ENCODE results near the gene RGS9.
A peak's percentile ranks its signal among the peaks of the same experiment; 100 is the strongest.
"Not testable (repeated sequence)": the region's sequence is repeated elsewhere in the genome, so short reads cannot be mapped to it uniquely, and the experiment has no call there.

The RGS9 gene

DNA sequence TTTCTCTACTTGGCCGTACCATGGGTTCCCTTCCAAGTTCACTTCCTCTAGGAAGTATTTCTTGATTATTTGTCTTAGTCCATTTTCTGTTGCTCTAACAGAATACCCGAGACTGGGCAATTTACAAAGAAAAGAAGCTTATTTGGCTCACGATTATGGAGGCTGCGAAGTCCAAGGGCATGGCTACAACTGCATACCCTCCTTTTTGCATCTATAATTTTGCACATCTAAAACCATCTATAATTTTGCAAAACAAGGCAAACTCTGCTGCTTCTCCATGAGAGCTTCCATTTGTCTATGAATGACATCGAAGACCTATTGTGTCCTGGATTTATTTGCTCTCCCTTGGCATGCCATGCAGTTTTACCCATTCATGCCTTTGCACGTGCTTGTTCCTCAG, 27.6 kb upstream of the RGS9 start:
- no peak overlapping the region for H3K4me3 ChIP-seq (ENCODE audit: low read depth in 1 of 5, low read length in 5 of 5)
- H3K27ac ChIP-seq (ENCODE audit: low read depth, low read length), result no peak overlapping the region
- no peaks in the 10 kb centered on the region for H3K36me3 ChIP-seq (ENCODE audit: control insufficient read depth in 5 of 5, insufficient read depth in 5 of 5, low read length in 5 of 5)
- H3K4me1 ChIP-seq (ENCODE audit: control insufficient read depth in 5 of 5, insufficient read depth in 5 of 5, low read length in 5 of 5), result peaks cover 3 to 24% (median 13%) of the 10 kb centered on the region in 5 donors
- no peaks in the 10 kb centered on the region for H3K27me3 ChIP-seq (ENCODE audit: control insufficient read depth in 5 of 5, insufficient read depth in 4 of 5, low read length in 5 of 5)
- peaks cover 0 to 3% (median 0%) of the 10 kb centered on the region in 5 donors for H3K9me3 ChIP-seq (ENCODE audit: control insufficient read depth in 5 of 5, low read length in 5 of 5)
- H3K9ac ChIP-seq (ENCODE audit: low read length in 5 of 5), result no peak overlapping the region

GRCh38 chr17:65109990-65110680, 27.0 kb upstream of the RGS9 start:
- Histone ChIP-seq H3K9ac (ENCODE audit: low read length in 5 of 5) (no peak overlapping the region), H3K27ac (ENCODE audit: low read depth, low read length) (no peak overlapping the region), H3K36me3 (ENCODE audit: control insufficient read depth in 5 of 5, insufficient read depth in 5 of 5, low read length in 5 of 5) (no peaks in the 10 kb centered on the region), H3K27me3 (ENCODE audit: control insufficient read depth in 5 of 5, insufficient read depth in 4 of 5, low read length in 5 of 5) (no peaks in the 10 kb centered on the region), H3K4me3 (ENCODE audit: low read depth in 1 of 5, low read length in 5 of 5) (no peak overlapping the region), H3K9me3 (ENCODE audit: control insufficient read depth in 5 of 5, low read length in 5 of 5) (peaks cover 0 to 3% (median 0%) of the 10 kb centered on the region in 5 donors), H3K4me1 (ENCODE audit: control insufficient read depth in 5 of 5, insufficient read depth in 5 of 5, low read length in 5 of 5) (peaks cover 3 to 19% (median 13%) of the 10 kb centered on the region in 5 donors)

- Histone ChIP-seq H3K9ac (ENCODE audit: low read length in 5 of 5) (no peak overlapping the region), H3K36me3 (ENCODE audit: control insufficient read depth in 5 of 5, insufficient read depth in 5 of 5, low read length in 5 of 5) (no peaks in the 10 kb centered on the region), H3K27ac (ENCODE audit: low read depth, low read length) (no peak overlapping the region), H3K4me3 (ENCODE audit: low read depth in 1 of 5, low read length in 5 of 5) (no peak overlapping the region), H3K9me3 (ENCODE audit: control insufficient read depth in 5 of 5, low read length in 5 of 5) (no peaks in the 10 kb centered on the region), H3K4me1 (ENCODE audit: control insufficient read depth in 5 of 5, insufficient read depth in 5 of 5, low read length in 5 of 5) (no peaks in the 10 kb centered on the region), H3K27me3 (ENCODE audit: control insufficient read depth in 5 of 5, insufficient read depth in 4 of 5, low read length in 5 of 5) (no peaks in the 10 kb centered on the region)
Measured at GRCh38 chr17:65115839-65116238, 21.3 kb upstream of the RGS9 start.

DNA sequence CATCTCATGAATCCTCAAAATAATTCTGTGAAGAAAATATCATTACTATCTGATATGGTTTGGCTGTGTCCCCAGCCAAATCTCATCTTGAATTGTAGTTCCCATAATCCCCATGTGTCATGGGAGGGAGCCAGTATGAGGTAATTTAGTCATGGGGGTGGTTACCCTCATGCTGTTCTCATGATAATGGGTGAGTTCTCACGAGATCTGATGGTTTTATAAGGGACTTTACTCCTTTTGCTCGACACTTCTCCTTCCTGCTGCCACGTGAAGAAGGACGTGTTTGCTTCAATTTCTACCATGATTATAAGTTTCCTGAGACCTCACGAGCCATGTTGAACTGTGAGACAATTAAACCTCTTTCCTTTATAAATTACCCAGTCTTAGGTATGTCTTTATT, 20.7 kb upstream of the RGS9 start:
- not testable (repeated sequence) for H3K4me1 ChIP-seq (ENCODE audit: control insufficient read depth in 5 of 5, insufficient read depth in 5 of 5, low read length in 5 of 5); H3K9me3 ChIP-seq (ENCODE audit: control insufficient read depth in 5 of 5, low read length in 5 of 5); H3K9ac ChIP-seq (ENCODE audit: low read length in 5 of 5); H3K36me3 ChIP-seq (ENCODE audit: control insufficient read depth in 5 of 5, insufficient read depth in 5 of 5, low read length in 5 of 5); H3K27ac ChIP-seq (ENCODE audit: low read depth, low read length); H3K27me3 ChIP-seq (ENCODE audit: control insufficient read depth in 5 of 5, insufficient read depth in 4 of 5, low read length in 5 of 5); H3K4me3 ChIP-seq (ENCODE audit: low read depth in 1 of 5, low read length in 5 of 5)

DNA sequence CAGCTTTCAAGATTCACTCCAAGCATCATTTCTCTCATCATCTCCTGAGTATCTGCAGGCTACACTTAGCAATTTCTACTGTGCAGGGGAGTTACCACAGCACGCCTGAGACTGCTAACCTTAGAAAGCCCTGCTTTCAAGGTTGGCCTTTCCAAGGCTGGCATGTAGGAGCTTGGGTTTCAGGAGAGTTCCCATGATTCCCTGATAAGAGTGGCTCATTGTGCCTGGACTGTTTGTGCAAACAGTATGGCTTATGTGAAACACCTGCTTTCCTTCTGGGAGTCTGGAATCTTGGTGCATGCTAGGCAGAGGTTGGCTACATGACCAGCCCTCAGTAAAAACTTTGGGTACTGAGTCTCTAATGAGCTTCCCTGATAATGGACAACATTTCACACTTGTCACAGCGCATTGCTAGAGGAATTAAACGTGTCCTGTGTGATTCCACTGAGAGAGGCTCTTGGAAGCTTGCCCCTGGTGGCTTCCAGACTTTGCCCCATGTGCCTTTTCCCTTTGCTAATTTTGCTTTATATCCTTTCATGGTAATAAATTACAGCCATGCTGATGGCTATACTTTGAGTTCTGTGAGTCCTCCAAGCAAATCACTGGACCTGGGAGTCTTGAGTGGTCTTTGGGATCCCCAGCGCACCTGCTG, 19.7 kb upstream of the RGS9 start:
- Histone ChIP-seq H3K36me3 (ENCODE audit: control insufficient read depth in 5 of 5, insufficient read depth in 5 of 5, low read length in 5 of 5) (no peaks in the 10 kb centered on the region), H3K4me3 (ENCODE audit: low read depth in 1 of 5, low read length in 5 of 5) (no peak overlapping the region), H3K4me1 (ENCODE audit: control insufficient read depth in 5 of 5, insufficient read depth in 5 of 5, low read length in 5 of 5) (peaks cover 0 to 4% (median 4%) of the 10 kb centered on the region in 5 donors), H3K27me3 (ENCODE audit: control insufficient read depth in 5 of 5, insufficient read depth in 4 of 5, low read length in 5 of 5) (no peaks in the 10 kb centered on the region), H3K27ac (ENCODE audit: low read depth, low read length) (no peak overlapping the region), H3K9me3 (ENCODE audit: control insufficient read depth in 5 of 5, low read length in 5 of 5) (no peaks in the 10 kb centered on the region), H3K9ac (ENCODE audit: low read length in 5 of 5) (no peak overlapping the region)

DNA sequence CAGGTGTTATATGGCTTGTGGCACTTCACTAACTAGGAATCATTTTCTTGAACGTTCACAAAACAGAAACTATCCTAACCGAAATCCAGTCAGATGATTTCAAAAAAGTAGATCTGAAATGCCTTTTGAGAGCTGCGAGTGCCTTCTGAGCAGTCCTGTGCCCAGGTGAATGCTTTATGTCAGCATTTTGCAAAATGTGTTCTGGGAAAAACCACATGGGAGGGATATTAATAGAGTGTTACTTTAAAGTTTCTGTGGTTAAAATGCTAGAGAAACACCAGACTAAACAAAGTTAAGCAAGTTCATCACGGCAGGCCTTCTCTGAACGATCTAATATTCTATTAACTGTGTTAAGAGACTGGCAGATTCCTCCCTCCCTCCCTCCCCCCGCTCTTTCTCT, 15.8 kb upstream of the RGS9 start:
- peaks cover 0 to 12% (median 9%) of the 10 kb centered on the region in 5 donors for H3K4me1 ChIP-seq (ENCODE audit: control insufficient read depth in 5 of 5, insufficient read depth in 5 of 5, low read length in 5 of 5)
- no peak overlapping the region for H3K27ac ChIP-seq (ENCODE audit: low read depth, low read length)
- H3K27me3 ChIP-seq (ENCODE audit: control insufficient read depth in 5 of 5, insufficient read depth in 4 of 5, low read length in 5 of 5), result no peaks in the 10 kb centered on the region
- H3K36me3 ChIP-seq (ENCODE audit: control insufficient read depth in 5 of 5, insufficient read depth in 5 of 5, low read length in 5 of 5), result no peaks in the 10 kb centered on the region
- no peak overlapping the region for H3K4me3 ChIP-seq (ENCODE audit: low read depth in 1 of 5, low read length in 5 of 5)
- no peaks in the 10 kb centered on the region for H3K9me3 ChIP-seq (ENCODE audit: control insufficient read depth in 5 of 5, low read length in 5 of 5)
- no peak overlapping the region for H3K9ac ChIP-seq (ENCODE audit: low read length in 5 of 5)

DNA sequence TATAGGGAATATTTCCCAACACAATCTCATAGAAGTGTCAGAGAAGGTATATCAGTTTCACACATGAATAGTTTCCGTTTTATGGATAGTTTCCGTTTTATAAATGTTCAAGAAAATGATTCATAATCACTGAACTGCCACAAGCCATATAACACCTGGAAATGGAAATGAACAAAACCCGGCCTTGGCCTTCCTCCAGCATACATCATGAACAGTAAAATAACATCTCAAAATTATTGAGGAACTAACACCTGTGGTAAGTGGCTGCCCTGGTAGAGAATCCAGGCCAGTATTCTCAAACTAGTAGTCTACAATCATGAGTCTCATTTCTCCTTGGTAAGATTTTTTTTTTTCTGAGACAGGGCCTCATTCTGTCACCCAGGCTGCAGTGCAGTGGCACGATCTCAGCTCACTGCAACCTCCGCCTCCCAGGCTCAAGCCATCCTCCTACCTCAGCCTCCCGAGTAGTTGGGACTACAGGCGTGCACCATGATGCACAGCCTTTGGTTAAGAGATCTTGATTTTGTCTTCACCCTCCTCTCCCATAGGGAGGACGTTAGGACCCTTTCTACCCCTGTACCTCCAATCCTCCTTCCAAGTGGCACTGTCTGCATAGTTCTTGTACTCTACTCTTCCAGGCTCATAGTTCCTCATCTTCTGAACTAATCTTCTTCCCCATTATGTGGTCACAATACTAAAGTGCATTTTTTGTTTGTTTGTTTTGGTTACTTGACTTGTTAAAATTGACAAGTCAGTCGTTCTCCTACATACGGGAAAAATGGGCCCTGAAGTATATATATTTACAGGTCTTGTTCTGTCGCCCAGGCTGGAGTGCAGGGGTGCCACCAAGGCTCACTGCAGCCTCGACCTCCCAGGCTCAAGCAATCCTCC, 15.0 kb upstream of the RGS9 start:
- peak overlapping the region in 3 of 5 donors; percentile 83 to 93 (median 93) for H3K9ac ChIP-seq (ENCODE audit: low read length in 5 of 5)
- H3K4me3 ChIP-seq (ENCODE audit: low read depth in 1 of 5, low read length in 5 of 5), result peak overlapping the region; percentile 22 to 83 (median 76)
- H3K36me3 ChIP-seq (ENCODE audit: control insufficient read depth in 5 of 5, insufficient read depth in 5 of 5, low read length in 5 of 5), result no peaks in the 10 kb centered on the region
- no peaks in the 10 kb centered on the region for H3K9me3 ChIP-seq (ENCODE audit: control insufficient read depth in 5 of 5, low read length in 5 of 5)
- no peaks in the 10 kb centered on the region for H3K27me3 ChIP-seq (ENCODE audit: control insufficient read depth in 5 of 5, insufficient read depth in 4 of 5, low read length in 5 of 5)
- peak overlapping the region; percentile 80 for H3K27ac ChIP-seq (ENCODE audit: low read depth, low read length)
- H3K4me1 ChIP-seq (ENCODE audit: control insufficient read depth in 5 of 5, insufficient read depth in 5 of 5, low read length in 5 of 5), result peaks cover 0 to 12% (median 9%) of the 10 kb centered on the region in 5 donors

DNA sequence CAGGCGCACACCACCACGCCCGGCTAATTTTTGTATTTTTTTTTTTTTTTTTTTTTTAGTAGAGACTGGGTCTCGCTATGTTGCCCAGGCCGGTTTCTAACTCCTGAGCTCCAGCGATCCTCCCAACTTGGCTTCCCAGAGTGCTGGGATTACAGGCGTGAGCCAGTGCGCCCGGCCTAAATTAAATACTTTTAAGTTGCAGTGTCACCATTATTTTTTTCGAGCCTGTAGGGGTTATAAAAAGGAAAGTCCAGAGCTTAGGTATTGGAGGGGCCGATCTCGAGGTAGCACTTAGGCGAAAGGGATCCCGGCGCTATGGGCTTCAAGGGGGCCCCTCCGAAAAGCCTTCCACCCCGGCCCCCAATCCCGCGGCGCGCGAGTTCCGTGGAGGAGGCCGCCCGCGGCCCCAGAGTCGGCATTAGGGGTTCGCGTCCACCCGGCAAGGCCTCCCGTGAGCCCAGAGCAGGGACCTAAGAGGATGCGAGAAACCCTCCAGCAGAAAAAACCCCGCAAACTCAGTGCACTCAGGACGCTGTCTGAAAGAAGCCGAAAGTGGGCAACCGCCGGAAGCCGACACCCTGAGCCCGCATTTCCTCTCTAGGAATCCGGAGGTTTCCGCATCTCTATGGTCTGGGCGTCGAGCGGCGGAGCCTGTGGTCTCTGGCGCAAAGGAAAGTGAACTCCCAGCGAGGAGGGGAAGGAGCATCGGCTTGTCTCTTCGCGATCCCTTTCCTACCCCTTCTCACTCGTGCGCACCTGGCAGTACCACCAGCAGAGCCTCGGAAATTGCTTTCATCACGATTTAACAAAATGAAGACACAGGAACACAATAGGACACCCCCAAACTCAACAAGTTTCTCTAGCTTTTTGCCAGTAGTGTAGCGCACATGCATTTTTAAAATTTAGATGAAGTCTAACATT, 14.1 kb upstream of the RGS9 start:
- Histone ChIP-seq H3K9me3 (ENCODE audit: control insufficient read depth in 5 of 5, low read length in 5 of 5) (no peaks in the 10 kb centered on the region), H3K9ac (ENCODE audit: low read length in 5 of 5) (peak overlapping the region; percentile 77 to 93 (median 85)), H3K4me1 (ENCODE audit: control insufficient read depth in 5 of 5, insufficient read depth in 5 of 5, low read length in 5 of 5) (peaks cover 0 to 12% (median 9%) of the 10 kb centered on the region in 5 donors), H3K27me3 (ENCODE audit: control insufficient read depth in 5 of 5, insufficient read depth in 4 of 5, low read length in 5 of 5) (peaks cover 0 to under 1% (median 0%) of the 10 kb centered on the region in 5 donors), H3K4me3 (ENCODE audit: low read depth in 1 of 5, low read length in 5 of 5) (peak overlapping the region; percentile 64 to 83 (median 76)), H3K27ac (ENCODE audit: low read depth, low read length) (peak overlapping the region; percentile 80), H3K36me3 (ENCODE audit: control insufficient read depth in 5 of 5, insufficient read depth in 5 of 5, low read length in 5 of 5) (no peaks in the 10 kb centered on the region)
